HS-27A (cell line): Measurements from ENCODE around the gene ZNF207.
"Not testable (repeated sequence)": the region's sequence is repeated elsewhere in the genome, so short reads cannot be mapped to it uniquely, and the experiment has no call there.

Experiments
- DNase-seq: peaks from one replicate; pipeline ENCODE4 v3.0.0-alpha.2; 2012; ENCODE audit warnings: low read depth, missing footprints

ZNF207 gene

DNA sequence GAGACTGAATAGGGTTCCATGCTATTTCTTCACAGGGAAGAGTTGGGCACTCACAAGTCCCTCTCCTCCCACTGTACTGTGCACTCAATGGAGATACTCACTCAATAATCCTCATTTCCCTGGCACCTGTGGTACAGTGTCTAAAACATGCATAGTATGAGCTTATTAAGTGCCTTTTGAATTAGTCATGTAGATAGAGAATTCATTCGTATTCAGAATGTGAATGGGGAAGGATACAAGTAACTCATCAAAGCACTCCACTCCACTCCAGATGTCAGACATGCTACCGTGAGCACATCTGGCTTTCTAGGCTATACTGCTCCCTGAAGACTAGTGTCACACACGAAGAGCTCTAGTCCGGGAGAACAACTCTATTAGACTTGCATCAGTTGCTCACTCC, 14.3 kb upstream of the ZNF207 start:
- no peak for DNase-seq

DNA sequence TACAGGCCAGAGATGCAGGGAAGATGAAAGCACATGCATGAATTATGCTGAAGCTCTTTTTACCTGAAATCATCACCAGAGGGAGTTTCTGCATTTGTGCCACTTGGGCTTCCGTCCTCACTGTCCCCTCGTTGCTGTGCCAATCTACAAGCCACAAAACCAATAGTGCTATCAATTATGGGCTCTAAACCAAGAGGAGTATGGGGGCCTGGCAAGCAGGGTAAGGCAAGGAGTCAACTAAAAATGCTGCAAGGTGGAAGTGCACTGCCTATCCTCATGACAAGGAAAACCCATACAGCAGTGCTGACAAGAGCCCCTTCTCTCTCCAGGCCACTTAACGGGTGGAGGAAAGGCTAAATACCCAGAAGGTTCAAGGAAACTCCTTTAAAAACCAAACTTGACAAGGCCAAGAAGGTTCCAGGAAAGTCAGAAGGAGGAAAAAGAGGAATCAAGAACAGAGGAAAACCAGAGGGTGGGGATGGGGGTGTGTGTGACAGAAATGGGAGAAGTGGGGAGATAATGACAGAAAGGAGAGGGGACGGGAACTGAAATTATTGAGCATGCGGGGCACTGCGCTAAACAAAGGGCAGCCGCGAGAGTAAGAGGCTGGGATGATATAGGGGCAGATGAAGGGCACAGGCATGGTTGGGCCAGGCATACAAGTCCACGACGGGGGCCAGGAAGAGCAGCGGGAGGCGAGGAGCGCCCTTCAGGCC, 8.7 kb upstream of the ZNF207 start:
- no peak for DNase-seq

DNA sequence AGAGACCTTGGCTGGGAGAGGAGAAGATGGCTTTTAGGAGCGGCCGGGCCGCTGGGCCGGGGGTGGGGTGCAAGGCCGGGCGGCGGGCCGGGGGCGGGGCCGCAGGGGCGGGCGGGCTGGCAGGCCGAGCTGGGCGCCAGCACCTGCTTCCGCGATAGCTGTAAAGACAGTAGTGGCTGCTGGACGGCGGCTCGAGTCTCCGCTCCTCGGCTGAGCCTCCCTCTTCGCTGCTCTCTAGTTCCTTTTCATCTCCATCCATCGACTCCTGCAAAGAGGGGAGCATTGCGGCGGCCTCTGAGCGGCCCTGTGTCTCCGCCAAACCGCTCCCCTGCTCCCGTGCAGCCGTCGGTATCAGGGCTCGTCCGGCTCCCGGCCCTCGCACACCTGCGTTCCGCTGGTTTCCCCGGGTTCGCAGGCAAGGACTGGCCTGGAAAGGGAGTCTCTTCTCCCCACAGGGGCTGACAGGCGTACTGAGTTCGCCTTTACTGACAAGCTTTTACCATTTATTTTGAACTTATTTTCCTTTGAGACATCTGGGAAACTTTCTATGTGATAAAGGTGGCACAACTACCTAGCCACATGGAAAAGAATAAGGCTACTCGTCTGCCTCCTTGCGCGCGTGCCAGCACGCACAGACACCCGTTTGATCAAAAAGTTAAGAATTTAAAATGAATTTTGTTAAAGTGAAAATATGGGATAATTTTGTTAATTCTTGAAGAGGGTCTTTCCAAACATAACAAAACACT, 7.9 kb upstream of the ZNF207 start, which contains the start of gene C17orf75:
Gene C17orf75, minus strand, starts transcription at position 317 of the 746 bp plus-strand sequence. Its CDS starts 34 bp downstream, at position 283.
- no peak for DNase-seq

DNA sequence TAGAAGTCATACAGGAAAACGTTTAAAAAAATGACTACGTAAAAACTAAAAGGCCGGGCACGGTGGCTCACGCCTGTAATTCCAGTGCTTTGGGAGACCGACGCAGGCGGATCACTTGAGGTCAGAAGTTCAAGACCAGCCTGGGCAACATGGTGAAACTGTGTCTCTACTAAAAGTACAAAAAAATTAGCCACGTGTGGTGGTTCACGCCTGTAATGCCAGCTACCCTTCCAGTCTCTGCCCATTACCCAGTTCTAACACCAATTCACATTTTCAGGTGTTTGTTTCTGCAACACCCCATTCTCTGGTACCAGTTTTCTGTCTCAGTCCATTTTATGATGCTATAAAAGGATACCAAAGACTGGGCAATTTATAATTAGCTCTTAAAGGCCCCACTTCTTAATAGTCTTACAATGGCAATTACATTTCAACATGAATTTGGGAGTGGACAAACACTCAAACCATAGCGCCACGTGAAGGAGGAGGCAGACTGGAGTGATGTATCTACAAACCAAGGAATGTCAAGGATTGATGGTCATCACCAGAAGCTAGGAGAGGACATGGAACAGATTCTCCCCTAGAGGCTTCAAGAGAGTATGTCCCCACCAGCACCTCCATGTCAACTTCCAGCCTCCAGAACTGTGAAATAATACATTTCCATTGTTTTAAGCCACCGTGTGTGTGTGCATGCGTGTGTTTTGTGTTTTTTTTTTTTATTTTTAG, 7.2 kb upstream of the ZNF207 start:
- DNase-seq = no peak

DNA sequence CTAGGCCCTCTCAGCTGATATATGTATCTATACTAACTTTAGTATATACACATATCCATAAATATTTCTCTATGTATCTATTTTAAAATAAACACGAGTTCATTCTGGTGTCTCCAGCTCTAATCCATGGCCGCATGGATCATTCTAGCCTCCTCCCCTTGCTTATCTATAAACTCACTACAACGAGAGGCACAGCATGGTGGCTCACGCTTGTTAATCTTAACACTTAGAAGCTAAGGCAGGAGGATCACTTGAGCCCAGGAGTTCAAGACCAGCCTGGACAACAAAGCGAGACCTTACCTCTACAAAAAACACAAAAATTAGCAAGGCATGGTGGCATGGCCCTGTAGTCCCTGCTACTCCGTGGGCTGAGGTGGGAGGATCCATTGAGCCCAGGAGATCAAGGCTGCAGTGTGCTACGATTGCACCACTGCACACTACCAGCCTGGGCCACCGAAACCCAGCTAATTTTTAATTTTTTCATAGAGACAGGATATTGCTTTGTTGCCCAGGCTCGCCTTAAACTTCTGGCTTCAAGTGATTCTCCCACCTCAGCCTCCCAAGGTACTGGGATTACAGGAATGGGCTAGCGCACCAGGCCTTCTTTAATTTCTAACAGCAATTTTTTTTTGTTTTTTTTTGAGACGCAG, 3.9 kb upstream of the ZNF207 start:
- DNase-seq = no peak

DNA sequence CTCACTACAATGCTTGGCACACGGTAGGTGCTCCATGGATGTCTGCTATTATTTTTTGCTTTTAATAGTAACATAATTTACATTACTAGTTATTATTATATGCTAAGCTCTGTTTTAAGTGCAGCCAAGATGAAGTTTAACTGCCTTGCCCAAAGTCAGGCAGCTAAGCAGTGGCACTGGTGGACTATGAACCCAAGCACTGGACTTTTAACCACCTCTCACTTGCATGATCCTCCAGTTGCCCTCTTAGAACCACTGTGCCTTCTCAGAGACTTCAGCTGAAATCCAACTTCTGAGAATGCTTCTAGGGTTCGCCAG, 1.5 kb upstream of the ZNF207 start:
- no peak for DNase-seq

DNA sequence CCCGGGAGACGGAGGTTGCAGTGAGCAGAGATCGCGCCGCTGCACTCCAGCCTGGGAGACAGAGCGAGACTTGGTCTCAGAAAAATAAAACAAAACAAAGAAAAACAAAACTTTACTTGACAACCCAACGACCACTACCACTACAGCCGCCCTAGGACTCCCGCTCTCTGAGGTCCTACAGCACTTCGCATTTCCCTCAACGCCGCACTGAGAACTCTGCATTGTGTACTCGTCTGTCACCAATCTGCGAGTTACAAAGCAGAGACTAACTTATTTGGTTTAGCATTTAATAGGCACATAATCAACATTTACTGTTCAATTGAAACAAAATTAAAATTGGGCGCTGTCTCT, 479 bp upstream of the ZNF207 start:
- DNase-seq = no peak

DNA sequence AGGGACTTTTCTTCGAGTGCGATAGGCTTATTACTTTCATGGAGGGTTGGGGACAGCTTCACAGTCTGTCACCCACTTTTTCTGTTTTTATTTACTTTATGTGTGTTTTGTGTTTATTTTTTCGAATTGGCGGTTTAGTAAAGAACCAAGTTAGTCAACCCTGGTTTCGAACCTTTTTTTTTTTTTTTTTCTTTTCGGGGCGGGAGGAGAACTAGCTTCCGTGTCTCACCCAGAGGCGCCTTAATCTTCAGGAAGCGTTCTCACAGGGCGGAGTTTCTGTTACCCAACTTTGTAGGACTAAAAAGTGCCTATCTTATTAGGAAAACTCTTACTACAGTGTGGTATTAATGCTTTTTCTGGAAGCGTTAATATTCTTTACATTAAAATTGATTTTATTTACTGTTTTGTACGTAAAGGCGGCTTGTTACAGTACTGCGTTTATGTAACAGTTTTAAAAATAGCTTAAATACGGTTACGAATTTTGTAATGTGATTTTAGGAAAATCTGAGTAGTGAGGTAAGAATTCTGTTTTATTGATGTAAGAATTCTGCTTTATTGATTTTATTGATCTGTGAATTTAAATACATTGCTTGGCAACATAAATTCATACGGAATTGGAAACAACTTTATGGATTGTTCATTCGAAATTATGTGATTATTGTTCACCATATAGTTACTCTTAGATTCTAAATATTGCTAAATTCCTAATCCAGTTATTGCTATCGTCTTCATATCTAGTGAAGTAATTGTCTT, 885 bp downstream of the ZNF207 start:
- no peak for DNase-seq

DNA sequence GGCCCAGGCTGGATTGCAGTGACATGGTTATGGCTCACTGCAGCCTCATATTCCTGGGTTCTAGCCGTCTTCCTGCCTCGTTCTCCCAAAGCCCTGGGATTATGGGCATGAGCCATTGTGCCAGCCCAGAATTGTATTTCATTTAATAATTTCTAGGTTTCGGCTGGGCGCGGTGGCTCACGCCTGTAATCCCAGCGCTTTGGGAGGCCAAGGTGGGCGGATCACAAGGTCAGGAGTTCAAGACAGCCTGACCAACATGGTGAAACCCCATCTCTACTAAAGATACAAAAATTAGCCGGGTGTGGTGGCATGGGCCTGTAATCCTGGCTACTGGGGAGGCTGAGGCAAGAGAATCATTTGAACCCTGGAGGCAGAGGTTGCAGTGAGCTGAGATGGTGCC, 2.8 kb downstream of the ZNF207 start:
- not testable (repeated sequence) for DNase-seq

DNA sequence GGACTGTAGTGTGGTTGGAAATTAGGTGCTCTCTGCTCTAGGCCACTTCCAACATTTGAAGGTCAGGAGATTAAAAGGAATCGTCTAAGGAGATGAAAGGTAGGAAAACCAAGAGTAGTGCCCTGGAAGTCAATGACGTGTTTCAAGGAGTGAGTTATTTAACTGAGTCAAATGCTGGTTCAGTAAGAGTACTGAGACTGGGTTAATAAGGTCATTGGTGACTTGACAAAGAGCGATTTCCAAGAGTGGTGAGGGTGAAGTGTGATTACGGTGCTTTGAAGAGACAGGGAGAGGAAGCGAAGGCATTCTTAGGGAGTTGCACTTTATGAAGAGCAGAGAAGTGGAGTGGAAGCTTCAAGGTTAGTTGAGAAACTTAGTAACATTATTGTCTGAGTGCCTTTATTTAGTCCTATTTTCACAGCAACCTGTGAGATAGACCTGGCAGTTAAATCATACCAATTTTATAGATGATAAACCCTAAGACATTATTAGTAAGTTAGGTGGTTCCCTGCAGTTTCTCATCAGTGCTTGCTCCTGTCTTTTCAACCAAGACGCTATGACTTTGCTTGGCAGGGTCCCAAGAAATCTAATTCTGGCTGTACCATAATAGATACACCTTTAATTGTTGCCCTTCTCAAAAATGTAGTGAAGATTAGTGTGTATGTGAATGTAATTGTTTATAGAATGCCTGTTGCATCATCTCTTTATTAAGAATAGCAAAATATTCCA, 5.9 kb downstream of the ZNF207 start:
- DNase-seq = no peak

DNA sequence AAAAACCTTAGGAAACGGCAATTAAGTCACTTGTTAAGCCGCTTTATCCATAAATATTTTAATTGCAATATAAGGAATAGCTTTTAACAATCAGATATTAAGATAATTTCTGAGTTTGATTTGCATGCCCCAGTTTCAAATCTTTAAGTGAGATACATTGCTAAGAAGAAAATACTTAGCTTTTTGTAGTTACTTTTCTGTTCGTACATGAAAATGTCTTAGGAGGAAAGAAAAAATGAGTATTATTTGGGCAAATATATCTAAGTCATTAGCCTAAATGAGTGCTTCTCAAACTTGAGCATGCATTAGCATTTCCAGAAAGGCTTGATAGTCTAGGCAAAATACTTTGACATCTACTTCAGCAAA, 6.4 kb downstream of the ZNF207 start:
- no peak for DNase-seq

DNA sequence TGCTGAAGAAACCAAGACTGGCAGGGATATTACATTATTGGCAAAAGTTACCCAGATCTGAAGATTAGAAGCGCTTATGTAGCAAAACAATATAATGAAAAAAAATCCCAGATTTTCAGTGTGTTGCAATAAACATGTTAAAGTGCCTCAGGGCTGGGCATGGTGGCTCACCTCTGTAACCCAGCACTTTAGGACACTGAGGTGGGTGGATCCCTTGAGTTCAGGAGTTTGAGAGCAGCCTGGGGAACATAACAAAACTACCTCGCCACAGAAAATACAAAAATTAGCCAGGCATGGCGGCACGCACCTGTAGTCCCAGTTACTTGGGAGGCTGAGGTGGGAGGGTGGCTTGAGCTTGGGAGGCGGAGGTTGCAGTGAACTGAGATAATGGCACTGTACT, 6.8 kb downstream of the ZNF207 start:
- DNase-seq = no peak

DNA sequence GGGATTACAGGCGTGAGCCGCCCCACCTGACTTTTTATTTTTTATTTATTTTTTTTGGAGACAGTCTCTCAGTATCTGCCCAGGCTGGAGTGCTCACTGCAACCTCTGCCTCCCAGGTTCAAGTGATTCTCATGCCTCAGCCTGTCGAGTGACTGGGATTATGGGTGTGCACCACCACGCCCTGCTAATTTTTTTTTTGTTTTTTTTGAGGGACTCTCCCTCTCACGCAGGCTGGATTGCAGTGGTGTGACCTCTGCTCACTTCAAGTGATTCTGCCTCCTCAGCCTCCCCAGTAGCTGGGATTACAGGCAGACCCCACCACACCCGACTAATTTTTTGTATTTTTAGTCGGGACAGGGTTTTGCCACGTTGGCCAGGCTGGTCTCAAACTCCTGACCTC, 7.7 kb downstream of the ZNF207 start:
- DNase-seq = no peak

DNA sequence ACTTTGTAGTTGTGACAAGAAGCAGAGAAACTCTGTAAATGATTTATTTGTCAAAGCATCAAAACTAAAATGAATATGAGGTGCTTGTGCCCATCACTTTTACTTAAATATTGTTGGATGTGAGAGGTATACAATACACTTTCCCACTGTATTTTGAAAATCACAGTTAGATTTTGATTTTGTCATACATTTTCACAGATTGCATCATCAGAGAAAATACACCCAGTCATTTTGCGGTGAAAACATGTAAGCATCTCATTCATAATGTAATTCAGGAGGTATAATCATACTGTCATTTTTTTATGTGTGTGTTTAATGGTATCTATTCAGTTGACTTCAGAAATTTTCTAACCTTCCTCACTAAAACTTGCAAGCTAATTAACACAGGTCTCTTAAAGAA, 11.3 kb downstream of the ZNF207 start:
- DNase-seq = no peak

DNA sequence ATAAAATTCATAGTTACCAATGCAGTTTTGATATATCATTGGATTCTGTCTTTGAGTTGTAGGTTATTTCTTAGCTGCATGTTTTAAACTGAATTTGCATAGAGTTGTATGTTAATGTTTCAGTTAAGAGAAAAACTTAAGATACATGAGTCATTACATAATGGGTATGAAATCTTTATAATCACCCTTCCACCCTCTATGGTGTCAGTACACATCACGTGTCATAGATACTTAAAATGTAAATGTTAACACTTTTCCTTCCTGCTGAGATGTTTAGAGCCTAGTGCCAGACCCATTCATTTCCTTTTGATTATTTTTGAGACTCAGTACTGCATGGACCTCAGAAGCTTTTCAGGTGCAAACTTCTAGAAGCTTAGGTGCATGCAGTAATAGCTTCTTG, 20.5 kb downstream of the ZNF207 start:
- DNase-seq = no peak

DNA sequence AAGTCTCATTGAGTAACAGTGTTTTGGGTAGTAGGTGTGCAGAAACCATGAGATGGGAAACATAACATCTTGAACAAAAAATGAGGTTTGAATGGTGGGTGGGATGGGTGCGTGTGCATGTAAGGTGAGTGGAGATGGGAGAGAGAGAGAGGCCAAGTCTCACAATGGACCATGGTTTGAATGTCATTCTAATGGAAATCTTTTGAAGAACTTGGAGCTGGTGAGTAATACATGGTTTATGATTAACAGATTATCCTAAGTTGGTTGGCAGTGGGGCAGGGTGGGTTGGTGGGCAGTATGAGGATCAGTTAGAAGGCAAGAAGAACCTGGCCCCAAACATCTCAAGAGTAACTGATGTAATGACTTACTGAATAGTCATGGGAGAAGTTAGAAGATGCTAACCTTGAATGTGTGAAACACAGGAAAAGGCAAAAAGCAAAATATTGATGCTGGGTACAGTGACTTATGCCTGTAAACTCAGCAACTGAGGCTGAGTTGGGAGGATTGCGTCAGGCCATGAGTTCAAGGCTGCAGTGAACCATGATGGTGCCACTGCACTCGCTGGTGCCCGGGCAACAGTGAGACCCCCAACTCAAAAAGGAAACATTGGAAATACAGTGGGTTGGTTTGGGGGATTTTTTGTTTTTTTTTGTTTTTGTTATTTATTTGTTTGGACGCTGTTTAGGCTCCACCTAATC, 32.7 kb downstream of the ZNF207 start:
- DNase-seq = no peak

DNA sequence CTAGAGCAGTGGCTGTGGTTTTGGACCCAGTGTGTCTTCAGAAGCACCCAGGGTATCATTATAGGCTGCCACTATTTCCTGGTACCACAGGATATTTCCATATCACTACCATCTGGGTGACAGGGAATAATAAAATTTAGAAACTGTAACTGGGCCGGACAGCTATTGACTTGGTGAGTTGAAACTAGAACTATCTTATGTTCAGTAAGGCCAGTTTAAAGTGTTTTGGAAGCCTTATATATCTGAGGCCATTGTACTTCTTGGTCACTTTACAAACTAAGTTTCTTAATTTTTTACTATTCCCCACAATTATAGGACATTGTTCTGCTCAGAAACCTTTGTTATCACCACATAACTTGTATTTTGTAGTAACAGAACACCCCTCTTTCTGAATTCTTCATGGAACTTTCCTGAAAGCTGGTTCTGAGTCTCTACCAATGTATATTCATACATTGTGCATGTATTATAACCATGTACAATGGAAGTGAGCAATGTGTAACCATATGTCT, 34.0 kb downstream of the ZNF207 start:
- no peak for DNase-seq

DNA sequence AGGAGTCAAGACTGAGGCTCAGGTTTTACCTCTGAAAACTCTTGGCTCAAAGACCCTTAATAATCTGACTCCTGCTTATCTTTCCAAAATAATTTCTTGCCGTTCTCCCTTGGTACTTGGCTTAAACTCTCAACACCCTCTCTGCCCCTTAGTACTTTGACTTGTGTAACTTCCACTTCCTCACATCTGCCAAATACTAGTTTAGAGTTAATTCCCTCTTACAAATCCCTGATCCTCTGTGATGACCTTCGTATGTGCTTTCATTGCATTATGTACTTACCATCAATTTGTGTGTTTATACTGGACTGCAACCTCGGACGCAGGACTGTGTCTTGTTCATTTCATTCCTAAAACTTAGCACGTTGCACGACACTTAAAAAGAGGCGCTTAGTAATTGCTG, 35.2 kb downstream of the ZNF207 start:
- DNase-seq = no peak

DNA sequence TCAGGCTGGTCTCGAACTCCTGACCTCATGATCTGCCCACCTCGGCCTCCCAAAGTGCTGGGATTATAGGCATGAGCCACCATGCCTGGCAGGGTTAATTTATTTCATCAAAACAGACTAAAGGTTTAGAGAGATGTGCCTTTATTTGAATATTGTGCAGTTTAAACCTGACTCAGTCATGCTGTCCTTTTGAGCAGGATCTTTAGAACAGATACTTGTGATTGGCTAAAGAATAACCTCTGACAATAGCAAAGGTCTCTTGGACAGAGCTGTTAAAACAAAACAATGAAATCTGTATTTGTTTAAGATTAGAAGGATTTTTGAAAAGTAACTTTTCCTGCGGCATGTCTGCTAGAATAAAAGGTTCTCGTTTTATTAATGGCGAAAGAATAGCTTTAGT, 36.0 kb downstream of the ZNF207 start:
- DNase-seq = no peak

DNA sequence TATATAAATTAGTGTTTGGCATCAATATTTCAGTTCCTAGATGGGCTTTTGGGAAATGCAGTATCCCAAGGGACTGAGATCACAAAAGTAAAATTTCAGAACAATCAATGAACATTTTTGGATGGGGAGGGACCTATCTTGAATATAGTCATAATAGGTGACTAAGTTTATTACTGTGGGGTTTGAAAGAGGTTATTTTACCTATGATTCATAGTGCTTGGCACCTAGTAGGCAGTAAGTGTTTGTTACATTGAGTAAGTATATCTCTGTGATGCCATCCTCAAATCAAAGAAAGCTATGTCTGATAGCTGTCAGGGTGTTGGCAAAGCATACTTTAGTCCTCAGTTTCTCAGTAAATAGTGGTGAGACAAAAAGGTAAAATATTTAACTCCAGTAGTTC, 36.9 kb downstream of the ZNF207 start:
- DNase-seq = no peak

DNA sequence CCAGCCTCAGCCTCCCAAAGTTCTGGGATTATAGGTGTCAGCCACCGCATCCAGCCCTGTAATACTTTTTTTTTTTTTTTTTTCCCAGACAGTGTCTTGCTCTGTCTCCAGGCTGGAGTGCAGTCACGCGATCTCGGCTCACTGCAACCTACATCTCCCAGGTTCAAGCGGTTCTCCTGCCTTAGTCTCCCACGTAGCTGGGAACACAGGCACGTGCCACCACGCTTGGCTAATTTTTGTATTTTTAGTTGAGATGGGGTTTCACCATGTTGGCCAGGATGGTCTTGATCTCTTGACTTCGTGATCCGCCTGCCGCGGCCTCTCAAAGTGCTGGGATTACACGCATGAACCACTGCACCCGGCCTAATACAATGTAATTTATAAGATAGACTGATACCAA, 38.2 kb downstream of the ZNF207 start:
- not testable (repeated sequence) for DNase-seq
